GM23248 (cell line): ENCODE data around the gene WDR13. TPM values are rescaled to one million over a fixed set of nuclear protein-coding genes. Genes with fewer than 3 reads are reported as not detected.
A peak's percentile ranks its signal among the peaks of the same experiment; 100 is the strongest.

Experiments
- DNase-seq: peaks from one replicate; pipeline ENCODE4 v3.0.0-alpha.2; 2015
- H2AFZ ChIP-seq: fragments of 200-600 bp; sonication (generic); 2 replicates; pipeline ENCODE4 v1.6.1; 2016; ENCODE audit warnings: antibody characterized with exemption
- H3F3A ChIP-seq: fragments of 200-600 bp; sonication (generic); 2 replicates; pipeline ENCODE4 v1.6.1; 2016; ENCODE audit warnings: mild to moderate bottlenecking, antibody characterized with exemption, mixed run types; ENCODE audit not compliant: insufficient read depth
- H3K27ac ChIP-seq: fragments of 200-600 bp; sonication (generic); 2 replicates; pipeline ENCODE4 v1.5.1; 2016; ENCODE audit warnings: mild to moderate bottlenecking
- H3K27me3 ChIP-seq: fragments of 200-600 bp; sonication (generic); replicated peaks from 2 replicates; pipeline ENCODE4 v1.6.1; 2016; ENCODE audit warnings: mild to moderate bottlenecking; ENCODE audit not compliant: insufficient read depth
- H3K36me3 ChIP-seq: fragments of 200-600 bp; sonication (generic); 2 replicates; pipeline ENCODE4 v1.6.1; 2016; ENCODE audit warnings: low read depth, mild to moderate bottlenecking
- H3K4me1 ChIP-seq: fragments of 200-600 bp; sonication (generic); 2 replicates; pipeline ENCODE4 v1.6.1; 2016; ENCODE audit warnings: mild to moderate bottlenecking; ENCODE audit not compliant: insufficient read depth
- H3K4me2 ChIP-seq: fragments of 200-600 bp; sonication (generic); one replicate; pipeline ENCODE4 v1.6.1; 2016; ENCODE audit warnings: mild to moderate bottlenecking; ENCODE audit not compliant: unreplicated experiment
- H3K4me3 ChIP-seq: fragments of 200-600 bp; sonication (generic); 2 replicates; pipeline ENCODE4 v1.5.1; 2016; ENCODE audit warnings: mild to moderate bottlenecking
- H3K79me2 ChIP-seq: fragments of 200-600 bp; sonication (generic); 2 replicates; pipeline ENCODE4 v1.6.1; 2016; ENCODE audit warnings: mild to moderate bottlenecking; ENCODE audit not compliant: insufficient read depth
- H3K9ac ChIP-seq: fragments of 200-600 bp; sonication (generic); 2 replicates; pipeline ENCODE4 v1.6.1; 2016; ENCODE audit warnings: mild to moderate bottlenecking
- H3K9me2 ChIP-seq: fragments of 200-600 bp; sonication (generic); 2 replicates; pipeline ENCODE4 v1.6.1; 2016; ENCODE audit warnings: mixed run types, mild to moderate bottlenecking, moderate library complexity; ENCODE audit not compliant: insufficient read depth
- H3K9me3 ChIP-seq: fragments of 200-600 bp; sonication (generic); one replicate; pipeline ENCODE4 v1.6.1; 2017; ENCODE audit warnings: low read depth
- H4K20me1 ChIP-seq: fragments of 200-600 bp; sonication (generic); 2 replicates; pipeline ENCODE4 v1.6.0; 2016; ENCODE audit not compliant: insufficient read depth
- EZH2 ChIP-seq: fragments of 200-600 bp; sonication (generic); IDR thresholded peaks from 2 replicates; pipeline ENCODE4 v1.6.1; 2018; ENCODE audit warnings: antibody characterized with exemption, mild to moderate bottlenecking; ENCODE audit not compliant: insufficient read depth, poor library complexity, severe bottlenecking
- EZH2phosphoT487 ChIP-seq: fragments of 200-600 bp; sonication (generic); IDR thresholded peaks from 2 replicates; pipeline ENCODE4 v1.6.1; 2018; ENCODE audit warnings: antibody characterized with exemption, moderate library complexity, mild to moderate bottlenecking, low read depth; ENCODE audit not compliant: insufficient read depth
- WGBS, 2 experiments: methylation state at CpG; one replicate each; pipeline ENCODE4 v1.1.6; 2015 to 2017; ENCODE audit warnings: low lambda C conversion rate in 2 of 2, low coverage in 1 of 2; ENCODE audit errors: missing lambda C conversion rate in 2 of 2; 5-methylcytosine and 5-hydroxymethylcytosine counted together
- in situ Hi-C: fragments of 300-500 bp; cut with MboI; formaldehyde crosslinking; loops from 2 replicates; pipeline ENCODE4 v1.15.0; 2020
- polyA plus RNA-seq: library from polyadenylated mRNA; unstranded; fragments of >200 nt; fragmentation: Nextera tagmentation; extraction: Ambion mirVana; gene quantifications from 2 replicates; pipeline ENCODE4 v1.2.1, GENCODE V29; 2016
- total RNA-seq: library from RNA; depleted of rRNA; stranded (reverse); fragments of >200 nt; shearing (Covaris generic); gene quantifications from 2 replicates; pipeline ENCODE4 v1.2.3, GENCODE V29; 2014

Gene WDR13
- total and polyA plus RNA-seq, 2 experiments from 2014 or later: 89.7 to 120 TPM

DNA sequence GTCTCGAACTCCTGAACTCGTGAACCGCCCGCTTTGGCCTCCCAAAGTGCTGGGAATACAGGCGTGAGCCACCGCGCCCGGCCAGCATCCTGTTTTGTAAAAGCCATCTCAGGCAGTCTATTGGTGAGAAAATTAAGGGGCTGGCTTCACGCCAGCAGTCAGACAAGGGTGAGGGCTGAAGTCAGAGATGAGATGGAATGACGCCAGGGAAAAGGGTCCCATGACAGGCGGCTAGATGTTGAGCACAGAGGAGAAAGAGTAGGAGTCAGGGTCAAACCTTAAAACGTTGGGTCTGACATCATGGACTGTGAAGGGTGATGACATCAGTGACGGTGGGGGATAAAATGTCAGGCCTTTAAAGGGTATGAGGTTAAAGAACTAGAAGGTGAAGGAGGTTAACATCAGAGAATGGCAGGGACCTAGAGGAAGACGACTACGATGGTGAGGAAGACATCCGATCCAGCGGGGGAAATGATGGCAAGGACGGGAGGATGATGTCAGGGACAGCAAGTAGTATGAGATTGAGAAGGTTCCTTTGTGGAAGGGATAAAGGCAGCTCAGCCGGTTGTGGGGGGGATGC, 23.5 kb upstream of the WDR13 start:
- in situ Hi-C loops: no loop called here

DNA sequence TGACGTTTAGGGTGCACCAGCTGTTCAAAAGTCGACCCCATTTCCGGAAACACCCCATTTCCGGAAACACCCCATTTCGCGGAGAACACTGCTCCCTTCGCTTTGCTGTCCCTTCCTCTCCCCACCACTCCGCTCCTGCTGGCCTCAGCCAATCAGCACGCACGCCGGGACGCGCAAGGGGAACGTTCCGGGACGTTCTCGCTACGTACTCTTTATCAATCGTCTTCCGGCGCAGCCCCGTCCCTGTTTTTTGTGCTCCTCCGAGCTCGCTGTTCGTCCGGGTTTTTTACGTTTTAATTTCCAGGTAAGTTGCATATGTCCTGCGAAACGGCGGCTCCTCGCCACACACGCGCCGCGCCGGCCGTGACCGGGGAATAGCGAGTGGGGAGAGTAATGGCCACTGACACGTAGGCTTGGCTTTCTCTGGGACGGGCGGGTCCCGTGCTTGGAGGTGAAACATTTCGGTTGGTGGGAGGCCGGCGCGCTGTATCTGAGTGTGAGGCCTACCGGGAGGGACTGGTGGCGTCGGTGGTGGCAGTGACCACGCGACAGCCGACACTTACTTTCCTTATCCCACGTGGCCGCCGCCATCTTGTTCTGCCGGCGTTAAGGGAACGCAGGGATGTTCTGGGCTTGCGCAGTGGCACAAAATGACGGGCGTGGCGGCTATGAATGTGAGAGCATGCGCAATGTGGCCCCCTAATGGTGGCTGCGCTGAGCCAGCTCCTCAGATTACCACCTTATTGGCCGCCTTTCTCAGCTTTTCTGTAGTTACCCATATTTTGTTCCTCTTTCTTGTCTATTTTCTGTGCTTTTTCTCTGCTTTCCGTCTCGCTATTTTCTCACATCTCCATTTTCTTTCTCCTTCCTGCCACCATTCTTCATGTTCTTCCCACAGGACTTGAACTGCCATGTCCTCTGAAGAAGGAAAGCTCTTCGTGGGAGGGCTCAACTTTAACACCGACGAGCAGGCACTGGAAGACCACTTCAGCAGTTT, 22.7 kb upstream of the WDR13 start, which contains the start of gene RBM3:
RBM3 (plus strand) TSS at position 215 of the 997 bp plus-strand sequence; CDS start at position 912, 697 bp downstream.
- H3K9ac ChIP-seq: peak within 1 kb of the TSS; percentile 100
- peak; percentile 93 for DNase-seq
- H3F3A ChIP-seq: peaks cover 46% of the 10 kb centered on the region
- H3K27ac ChIP-seq: peak within 1 kb of the TSS; percentile 100
- H2AFZ ChIP-seq: peak within 1 kb of the TSS; percentile 90
- peaks cover 29% of the 10 kb centered on the region for H3K79me2 ChIP-seq
- 1% methylated on average over 49 to 65 of the region's 71 CpGs for WGBS, 2 experiments
- no peaks in the 10 kb centered on the region for H3K9me2 ChIP-seq
- in situ Hi-C loops: no loop called here
- peak within 1 kb of the TSS; percentile 100 for H3K4me3 ChIP-seq
- peaks cover 36% of the 10 kb centered on the region for H3K36me3 ChIP-seq
- peaks cover 23% of the 10 kb centered on the region for H3K4me1 ChIP-seq
- TF ChIP-seq EZH2 (no peak), EZH2phosphoT487 (no peak)
- no peaks in the 10 kb centered on the region for H3K9me3 ChIP-seq
- H3K4me2 ChIP-seq: peak within 1 kb of the TSS; percentile 99
- no peaks in the 10 kb centered on the region for H4K20me1 ChIP-seq
- H3K27me3 ChIP-seq: no peaks in the 10 kb centered on the region

More for the DNA sequence above, 23.5 kb upstream of the WDR13 start:
- H3K9me2 ChIP-seq: no peaks in the 10 kb centered on the region
- peaks cover 45% of the 10 kb centered on the region for H3F3A ChIP-seq
- TF ChIP-seq EZH2: no peak
- no peak for TF ChIP-seq EZH2phosphoT487
- peaks cover 28% of the 10 kb centered on the region for H3K4me1 ChIP-seq
- no peak for DNase-seq
- H3K9me3 ChIP-seq: no peaks in the 10 kb centered on the region
- H3K36me3 ChIP-seq: peaks cover 36% of the 10 kb centered on the region
- H3K27ac ChIP-seq: peak overlapping the region; percentile 100
- H3K27me3 ChIP-seq: no peaks in the 10 kb centered on the region
- H3K79me2 ChIP-seq: peaks cover 29% of the 10 kb centered on the region
- 38 to 45% methylated on average over 14 to 19 of the region's 19 CpGs for WGBS, 2 experiments
- H3K4me2 ChIP-seq: peak overlapping the region; percentile 74
- peak overlapping the region; percentile 90 for H2AFZ ChIP-seq
- peak overlapping the region; percentile 100 for H3K9ac ChIP-seq
- peak overlapping the region; percentile 100 for H3K4me3 ChIP-seq
- no peaks in the 10 kb centered on the region for H4K20me1 ChIP-seq

DNA sequence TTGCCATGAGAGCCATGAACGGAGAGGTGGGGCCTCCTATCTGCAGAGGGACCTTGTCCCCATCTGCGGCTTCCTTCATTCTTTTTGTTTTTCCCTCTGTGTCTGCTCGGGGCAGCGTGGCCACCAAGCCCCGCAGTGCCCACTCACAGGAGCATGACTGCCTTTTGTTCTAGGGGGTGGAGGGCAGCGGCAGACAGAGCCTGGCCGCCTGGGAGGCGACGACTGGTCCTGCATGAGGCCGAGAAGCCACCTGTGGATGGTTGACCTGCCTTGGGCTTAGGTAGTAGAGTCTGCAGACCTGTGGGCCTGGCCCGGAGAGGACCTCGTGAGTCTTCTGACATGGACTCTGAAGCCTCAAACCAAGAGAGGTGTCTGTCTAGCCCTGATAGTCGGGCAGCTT, 21.6 kb upstream of the WDR13 start:
- Histone ChIP-seq H2AFZ (no peak overlapping the region), H3K9me3 (no peaks in the 10 kb centered on the region), H3K4me2 (peak overlapping the region; percentile 99), H3K36me3 (peaks cover 36% of the 10 kb centered on the region), H3K9me2 (no peaks in the 10 kb centered on the region), H3K4me3 (peak overlapping the region; percentile 100), H3K79me2 (peaks cover 29% of the 10 kb centered on the region), H3K9ac (peak overlapping the region; percentile 100), H3K4me1 (peaks cover 14% of the 10 kb centered on the region; the same call in 1 of the 2 replicates), H4K20me1 (no peaks in the 10 kb centered on the region), H3K27me3 (no peaks in the 10 kb centered on the region), H3K27ac (no peak overlapping the region), H3F3A (peaks cover 48% of the 10 kb centered on the region)
- DNase-seq: no peak
- in situ Hi-C loops: no loop called here
- no peak for TF ChIP-seq EZH2
- TF ChIP-seq EZH2phosphoT487: no peak
- 45 to 50% methylated on average over 11 to 13 of the region's 13 CpGs for WGBS, 2 experiments

DNA sequence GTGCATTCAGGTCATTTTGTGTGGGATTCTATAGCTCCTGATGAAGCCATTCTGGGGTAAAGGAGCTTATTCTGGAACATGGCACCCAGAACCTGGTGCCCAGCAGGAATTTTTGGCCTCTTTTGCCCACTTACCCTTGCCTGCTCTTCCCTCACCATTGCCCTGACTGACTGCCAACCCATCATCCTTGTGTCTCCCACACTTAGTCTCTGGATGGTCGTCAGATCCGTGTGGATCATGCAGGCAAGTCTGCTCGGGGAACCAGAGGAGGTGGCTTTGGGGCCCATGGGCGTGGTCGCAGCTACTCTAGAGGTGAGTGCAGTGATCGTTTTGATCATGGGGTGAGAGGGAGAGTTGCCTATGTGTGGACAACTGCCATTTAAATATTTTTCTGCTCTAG, 21.2 kb upstream of the WDR13 start:
- H3K4me2 ChIP-seq: peak overlapping the region; percentile 99
- peak overlapping the region; percentile 100 for H3K9ac ChIP-seq
- no peak for TF ChIP-seq EZH2
- TF ChIP-seq EZH2phosphoT487: no peak
- no peaks in the 10 kb centered on the region for H3K9me2 ChIP-seq
- H3K4me3 ChIP-seq: peak overlapping the region; percentile 100
- no peaks in the 10 kb centered on the region for H4K20me1 ChIP-seq
- no peaks in the 10 kb centered on the region for H3K27me3 ChIP-seq
- H3K9me3 ChIP-seq: no peaks in the 10 kb centered on the region
- no peak for DNase-seq
- H3K79me2 ChIP-seq: peaks cover 29% of the 10 kb centered on the region
- 39 to 40% methylated on average over 6 of the region's 6 CpGs for WGBS, 2 experiments
- H3F3A ChIP-seq: peaks cover 49% of the 10 kb centered on the region
- H2AFZ ChIP-seq: no peak overlapping the region
- peaks cover 36% of the 10 kb centered on the region for H3K36me3 ChIP-seq
- in situ Hi-C loops: no loop called here
- H3K4me1 ChIP-seq: peaks cover 14% of the 10 kb centered on the region; the same call in 1 of the 2 replicates
- H3K27ac ChIP-seq: no peak overlapping the region
